Activated CD4-positive, alpha-beta T cell treated with anti-CD3 and anti-CD28 coated beads, Interleukin-2, amount 50 U/mL, for 48 hours (primary cell): Measurements from ENCODE around the gene ASAH2B.
A peak's percentile ranks its signal among the peaks of the same experiment; 100 is the strongest.
"Not testable (repeated sequence)": the region's sequence is repeated elsewhere in the genome, so short reads cannot be mapped to it uniquely, and the experiment has no call there.

Experiments used
- DNase-seq, 2 experiments: peaks; one replicate each; pipeline ENCODE4 v3.0.0-alpha.2; 2020

ASAH2B gene

GRCh38 chr10:50739618-50740292 lies at the start of gene ASAH2B:
Gene ASAH2B, plus strand, starts transcription at chr10:50739936. Its CDS starts 5,195 bp downstream, at chr10:50745131.
- peak; percentile 82 to 87 for DNase-seq

- not testable (repeated sequence) for DNase-seq
Measured at GRCh38 chr10:50697819-50698218, 41.9 kb upstream of the ASAH2B start.

GRCh38 chr10:50701947-50702346 lies 37.8 kb upstream of the ASAH2B start:
- not testable (repeated sequence) for DNase-seq

- DNase-seq = not testable (repeated sequence)
Measured at GRCh38 chr10:50702997-50703396, 36.7 kb upstream of the ASAH2B start.

- DNase-seq = not testable (repeated sequence)
Measured at GRCh38 chr10:50704436-50705079, 35.2 kb upstream of the ASAH2B start.

GRCh38 chr10:50706006-50706405 lies 33.7 kb upstream of the ASAH2B start:
- not testable (repeated sequence) for DNase-seq

GRCh38 chr10:50710241-50710640 lies 29.5 kb upstream of the ASAH2B start:
- DNase-seq = not testable (repeated sequence)

GRCh38 chr10:50723812-50724211 lies 15.9 kb upstream of the ASAH2B start:
- DNase-seq = not testable (repeated sequence)

GRCh38 chr10:50728112-50728511 lies 11.6 kb upstream of the ASAH2B start:
- not testable (repeated sequence) for DNase-seq

- not testable (repeated sequence) for DNase-seq
Measured at GRCh38 chr10:50738987-50739617, 634 bp upstream of the ASAH2B start.

- DNase-seq = peak; percentile 34 to 39
Measured at GRCh38 chr10:50740293-50740648, 535 bp downstream of the ASAH2B start.

GRCh38 chr10:50742820-50743219 lies 3.1 kb downstream of the ASAH2B start:
- DNase-seq = not testable (repeated sequence)

GRCh38 chr10:50766774-50767513 lies 27.2 kb downstream of the ASAH2B start:
- DNase-seq = not testable (repeated sequence)

- DNase-seq = not testable (repeated sequence)
Measured at GRCh38 chr10:50772042-50772441, 32.3 kb downstream of the ASAH2B start.

GRCh38 chr10:50774868-50775267 lies 35.1 kb downstream of the ASAH2B start:
- DNase-seq = not testable (repeated sequence)

GRCh38 chr10:50780036-50780435 lies 40.3 kb downstream of the ASAH2B start:
- DNase-seq = not testable (repeated sequence)

- DNase-seq = not testable (repeated sequence)
Measured at GRCh38 chr10:50782017-50782416, 42.3 kb downstream of the ASAH2B start.

- DNase-seq = not testable (repeated sequence)
Measured at GRCh38 chr10:50787962-50788361, 48.2 kb downstream of the ASAH2B start.

GRCh38 chr10:50788951-50789945 lies 49.5 kb downstream of the ASAH2B start:
- DNase-seq = no peak

GRCh38 chr10:50794490-50794889 lies 54.8 kb downstream of the ASAH2B start:
- no peak for DNase-seq

GRCh38 chr10:50796693-50797092 lies 57.0 kb downstream of the ASAH2B start:
- DNase-seq = no peak

GRCh38 chr10:50798297-50798696 lies 58.6 kb downstream of the ASAH2B start:
- no peak for DNase-seq
